NCI-H1092 (cell line): ENCODE measurements around the gene HOXD3.

ENCODE experiments used
- DNase-seq: peaks from one replicate; lab custom pipeline; 2025; lab: John Stamatoyannopoulos, UW

The HOXD3 gene

GRCh38 chr2:176177580-176178037, 20.5 kb downstream of the HOXD3 start:
- DNase-seq, result no peak

- no peak for DNase-seq
These were observed 21.1 kb downstream of the HOXD3 start for GRCh38 chr2:176178038-176178756.

GRCh38 chr2:176178757-176179295, 21.7 kb downstream of the HOXD3 start:
- no peak for DNase-seq

- DNase-seq, result no peak
These were observed 24.4 kb downstream of the HOXD3 start for GRCh38 chr2:176181551-176181950.

- no peak for DNase-seq
These were observed 25.6 kb downstream of the HOXD3 start for GRCh38 chr2:176182671-176183070.

- DNase-seq, result no peak
These were observed 27.6 kb downstream of the HOXD3 start for GRCh38 chr2:176184749-176185148.

GRCh38 chr2:176186024-176186423, 28.9 kb downstream of the HOXD3 start:
- DNase-seq, result no peak

- no peak for DNase-seq
These were observed 30.2 kb downstream of the HOXD3 start for GRCh38 chr2:176187200-176187898.

GRCh38 chr2:176187899-176188773, 31.0 kb downstream of the HOXD3 start, which contains the start of gene HOXD1:
Gene HOXD1 (plus strand): TSS chr2:176188668. CDS start chr2:176188802, 134 bp downstream.
- peak; percentile 32 for DNase-seq

GRCh38 chr2:176188774-176189680, 31.9 kb downstream of the HOXD3 start:
- DNase-seq, result no peak

- DNase-seq, result no peak
These were observed 32.9 kb downstream of the HOXD3 start for GRCh38 chr2:176189681-176190641.

- no peak for DNase-seq
These were observed 35.2 kb downstream of the HOXD3 start for GRCh38 chr2:176192351-176192750.

- DNase-seq, result no peak
These were observed 35.9 kb downstream of the HOXD3 start for GRCh38 chr2:176193048-176193447.

GRCh38 chr2:176199902-176200301, 42.8 kb downstream of the HOXD3 start:
- DNase-seq, result no peak

GRCh38 chr2:176200971-176201370, 43.9 kb downstream of the HOXD3 start:
- no peak for DNase-seq

- DNase-seq, result no peak
These were observed 45.4 kb downstream of the HOXD3 start for GRCh38 chr2:176202491-176202890.

GRCh38 chr2:176205126-176205525, 48.0 kb downstream of the HOXD3 start:
- DNase-seq, result no peak

GRCh38 chr2:176206136-176206535, 49.0 kb downstream of the HOXD3 start:
- no peak for DNase-seq

- DNase-seq, result no peak
These were observed 49.6 kb downstream of the HOXD3 start for GRCh38 chr2:176206682-176207081.

GRCh38 chr2:176211110-176211509, 54.0 kb downstream of the HOXD3 start:
- DNase-seq, result no peak
